HEK293T (cell line): ENCODE measurements around the gene TUBA1C.

ENCODE experiments used
- BHLHE40 ChIP-seq: fragments of 450-650 bp; IDR thresholded peaks from 2 replicates; pipeline ENCODE4 v1.6.1; 2016; ENCODE audit warnings: mild to moderate bottlenecking, moderate library complexity, borderline replicate concordance
- FOXK2 ChIP-seq: fragments of 450-650 bp; IDR thresholded peaks from 2 replicates; pipeline ENCODE4 v1.6.1; 2016; ENCODE audit warnings: mild to moderate bottlenecking
- FOXM1 ChIP-seq: fragments of 450-650 bp; IDR thresholded peaks from 2 replicates; pipeline ENCODE4 v1.6.1; 2017; ENCODE audit warnings: mild to moderate bottlenecking, borderline replicate concordance
- HDGF ChIP-seq: fragments of 450-650 bp; IDR thresholded peaks from 2 replicates; pipeline ENCODE4 v1.6.1; 2017; ENCODE audit warnings: antibody characterized with exemption, borderline replicate concordance
- NFRKB ChIP-seq: fragments of 450-650 bp; IDR thresholded peaks from 2 replicates; pipeline ENCODE4 v1.6.1; 2016; ENCODE audit warnings: mild to moderate bottlenecking, moderate library complexity
- SP1 ChIP-seq: fragments of 450-650 bp; IDR thresholded peaks from 2 replicates; pipeline ENCODE4 v1.6.1; 2017
- SUZ12 ChIP-seq: fragments of 450-650 bp; IDR thresholded peaks from 2 replicates; pipeline ENCODE4 v1.6.1; 2016; ENCODE audit warnings: mild to moderate bottlenecking
- TARDBP ChIP-seq: fragments of 450-650 bp; IDR thresholded peaks from 2 replicates; pipeline ENCODE4 v1.6.1; 2016
- ZNF384 ChIP-seq: fragments of 450-650 bp; IDR thresholded peaks from 2 replicates; pipeline ENCODE4 v1.6.1; 2016
- TF ChIP-seq, protein P1 (sequence below): fragments of 450-650 bp; IDR thresholded peaks from 2 replicates; pipeline ENCODE4 v1.6.1; 2016

DNA sequence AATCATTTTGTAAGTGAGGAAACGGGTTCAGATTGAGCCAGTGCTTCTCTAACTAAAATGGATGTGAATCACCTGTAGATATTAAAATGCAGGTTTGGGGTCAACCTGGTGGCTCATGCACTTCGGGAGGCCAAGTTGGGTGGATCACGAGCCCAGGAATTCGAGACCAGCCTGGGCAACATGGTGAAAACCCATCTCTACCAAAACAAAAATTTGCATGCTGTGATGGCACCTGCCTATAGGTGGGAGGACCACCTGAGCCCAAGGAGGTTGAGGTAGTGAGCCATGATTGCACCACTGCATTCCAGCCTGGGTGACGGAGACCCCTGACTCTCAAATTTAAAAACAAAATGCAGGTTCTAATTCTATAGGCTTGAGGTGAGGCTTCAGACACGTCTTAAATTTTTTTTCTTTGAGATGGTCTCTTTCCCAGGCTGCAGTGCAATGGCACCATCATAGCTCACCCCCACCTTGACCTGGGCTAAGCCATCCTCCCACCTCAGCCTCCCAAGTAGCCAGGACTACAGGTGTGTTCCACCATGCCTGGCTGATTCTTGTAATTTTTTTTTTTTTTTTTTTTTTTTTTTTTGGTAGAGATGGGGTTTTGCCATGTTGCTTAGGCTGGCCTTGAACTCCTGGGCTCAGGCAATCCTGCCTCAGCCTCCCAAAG, 9.0 kb downstream of the TUBA1C start:
- no peak for TF ChIP-seq SUZ12
- no peak for TF ChIP-seq NFRKB
- TF ChIP-seq TARDBP, result no peak
- TF ChIP-seq BHLHE40, result no peak
- no peak for TF ChIP-seq SP1
- TF ChIP-seq HDGF, result no peak
- TF ChIP-seq, protein P1, sequence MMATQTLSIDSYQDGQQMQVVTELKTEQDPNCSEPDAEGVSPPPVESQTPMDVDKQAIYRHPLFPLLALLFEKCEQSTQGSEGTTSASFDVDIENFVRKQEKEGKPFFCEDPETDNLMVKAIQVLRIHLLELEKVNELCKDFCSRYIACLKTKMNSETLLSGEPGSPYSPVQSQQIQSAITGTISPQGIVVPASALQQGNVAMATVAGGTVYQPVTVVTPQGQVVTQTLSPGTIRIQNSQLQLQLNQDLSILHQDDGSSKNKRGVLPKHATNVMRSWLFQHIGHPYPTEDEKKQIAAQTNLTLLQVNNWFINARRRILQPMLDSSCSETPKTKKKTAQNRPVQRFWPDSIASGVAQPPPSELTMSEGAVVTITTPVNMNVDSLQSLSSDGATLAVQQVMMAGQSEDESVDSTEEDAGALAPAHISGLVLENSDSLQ, result no peak
- no peak for TF ChIP-seq FOXM1
- TF ChIP-seq ZNF384, result peak; percentile 55
- TF ChIP-seq FOXK2, result no peak
